Mesenchymal stem cell (in vitro differentiated cells and primary cell): ENCODE results near the gene RBM17.
A peak's percentile ranks its signal among the peaks of the same experiment; 100 is the strongest.

Experiments
- DNase-seq: peaks from one replicate; pipeline ENCODE4 v3.0.0-alpha.2; 2013
- H2AFZ ChIP-seq: one replicate; pipeline ENCODE4 v1.6.1; 2013; ENCODE audit warnings: low read depth, mild to moderate bottlenecking, control low read depth, inconsistent platforms, low read length, moderate library complexity
- H2AK5ac ChIP-seq: 2 replicates; pipeline ENCODE4 v1.6.1; 2013; ENCODE audit warnings: low read length, moderate library complexity, mild to moderate bottlenecking, inconsistent platforms; ENCODE audit not compliant: severe bottlenecking
- H2BK120ac ChIP-seq: one replicate; pipeline ENCODE4 v1.6.1; 2013; ENCODE audit warnings: low read depth, mild to moderate bottlenecking, inconsistent platforms, low read length, moderate library complexity
- H2BK12ac ChIP-seq, 2 experiments: one replicate each; pipeline ENCODE4 v1.6.1; 2013; ENCODE audit warnings: inconsistent platforms in 2 of 2, low read length in 2 of 2, mild to moderate bottlenecking in 2 of 2, moderate library complexity in 2 of 2, control low read depth in 1 of 2
- H2BK15ac ChIP-seq: one replicate; pipeline ENCODE4 v1.6.1; 2013; ENCODE audit warnings: mild to moderate bottlenecking, low read depth, inconsistent platforms; ENCODE audit not compliant: poor library complexity, severe bottlenecking
- H2BK5ac ChIP-seq: 2 replicates; pipeline ENCODE4 v1.6.1; 2013; ENCODE audit warnings: low read depth, mild to moderate bottlenecking, low read length, control low read depth, inconsistent platforms; ENCODE audit not compliant: poor library complexity, severe bottlenecking
- H3K14ac ChIP-seq, 2 experiments: one replicate each; pipeline ENCODE4 v1.6.1; 2013; ENCODE audit warnings: inconsistent platforms in 2 of 2, low read length in 2 of 2, control low read depth in 1 of 2, mild to moderate bottlenecking in 1 of 2, moderate library complexity in 1 of 2
- H3K18ac ChIP-seq, 2 experiments: one replicate each; pipeline ENCODE4 v1.6.1; 2013; ENCODE audit warnings: inconsistent platforms in 2 of 2, low read length in 2 of 2, control low read depth in 1 of 2, low read depth in 1 of 2, mild to moderate bottlenecking in 1 of 2
- H3K23ac ChIP-seq, 2 experiments: one replicate each; pipeline ENCODE4 v1.6.1; 2013; ENCODE audit warnings: inconsistent platforms in 2 of 2, low read length in 2 of 2, mild to moderate bottlenecking in 2 of 2, moderate library complexity in 2 of 2, control low read depth in 1 of 2
- H3K27ac ChIP-seq: 2 replicates; pipeline ENCODE4 v1.5.1; 2013; ENCODE audit warnings: mild to moderate bottlenecking, moderate library complexity, low read length, control low read depth, inconsistent platforms; ENCODE audit not compliant: poor library complexity, severe bottlenecking
- H3K27me3 ChIP-seq, 2 experiments: 2 replicates each; pipeline versions ENCODE4 v1.6.1 to v1.7.0; 2013; ENCODE audit warnings: low read length in 2 of 2, mild to moderate bottlenecking in 2 of 2, moderate library complexity in 2 of 2, control low read depth in 1 of 2, inconsistent platforms in 1 of 2; ENCODE audit not compliant: control insufficient read depth in 1 of 2, insufficient read depth in 1 of 2
- H3K36me3 ChIP-seq, 2 experiments: 2 replicates each; pipeline versions ENCODE4 v1.6.1 to v1.7.0; 2013; ENCODE audit warnings: low read length in 2 of 2, control low read depth in 1 of 2, inconsistent platforms in 1 of 2, low read depth in 1 of 2, mild to moderate bottlenecking in 1 of 2; ENCODE audit not compliant: insufficient read depth in 2 of 2, control insufficient read depth in 1 of 2
- H3K4ac ChIP-seq, 2 experiments: one replicate each; pipeline ENCODE4 v1.6.1; 2013; ENCODE audit warnings: inconsistent platforms in 2 of 2, low read length in 2 of 2, mild to moderate bottlenecking in 2 of 2, moderate library complexity in 2 of 2, control low read depth in 1 of 2, low read depth in 1 of 2
- H3K4me1 ChIP-seq: 2 replicates; pipeline ENCODE4 v1.6.1; 2013; ENCODE audit warnings: low read depth, low read length, control low read depth; ENCODE audit not compliant: control insufficient read depth, insufficient read depth
- H3K4me2 ChIP-seq: 2 replicates; pipeline ENCODE4 v1.6.1; 2013; ENCODE audit warnings: low read length, mild to moderate bottlenecking, inconsistent platforms; ENCODE audit not compliant: poor library complexity, severe bottlenecking
- H3K4me3 ChIP-seq, 2 experiments: 2 replicates each; pipeline versions ENCODE4 v1.5.1 to v1.7.0; 2013; ENCODE audit warnings: low read length in 2 of 2, mild to moderate bottlenecking in 2 of 2, control low read depth in 1 of 2, low read depth in 1 of 2; ENCODE audit not compliant: insufficient read depth in 1 of 2
- H3K79me1 ChIP-seq: replicated peaks from 2 replicates; pipeline ENCODE4 v1.6.1; 2013; ENCODE audit warnings: mild to moderate bottlenecking, control low read depth, low read length, inconsistent platforms; ENCODE audit not compliant: poor library complexity, severe bottlenecking
- H3K9ac ChIP-seq: 2 replicates; pipeline ENCODE4 v1.7.0; 2013; ENCODE audit warnings: mild to moderate bottlenecking, low read length, moderate library complexity
- H3K9me3 ChIP-seq: 2 replicates; pipeline ENCODE4 v1.7.0; 2013; ENCODE audit warnings: mild to moderate bottlenecking, low read length; ENCODE audit not compliant: control insufficient read depth
- H4K8ac ChIP-seq: one replicate; pipeline ENCODE4 v1.6.1; 2013; ENCODE audit warnings: inconsistent platforms, mild to moderate bottlenecking, low read length, moderate library complexity
- H4K91ac ChIP-seq: one replicate; pipeline ENCODE4 v1.6.1; 2013; ENCODE audit warnings: mild to moderate bottlenecking, low read length, inconsistent platforms
- WGBS: methylation state at CpG from one replicate; pipeline ENCODE4 v1.1.7; 2013; ENCODE audit warnings: mixed read lengths; 5-methylcytosine and 5-hydroxymethylcytosine counted together

Gene RBM17

DNA sequence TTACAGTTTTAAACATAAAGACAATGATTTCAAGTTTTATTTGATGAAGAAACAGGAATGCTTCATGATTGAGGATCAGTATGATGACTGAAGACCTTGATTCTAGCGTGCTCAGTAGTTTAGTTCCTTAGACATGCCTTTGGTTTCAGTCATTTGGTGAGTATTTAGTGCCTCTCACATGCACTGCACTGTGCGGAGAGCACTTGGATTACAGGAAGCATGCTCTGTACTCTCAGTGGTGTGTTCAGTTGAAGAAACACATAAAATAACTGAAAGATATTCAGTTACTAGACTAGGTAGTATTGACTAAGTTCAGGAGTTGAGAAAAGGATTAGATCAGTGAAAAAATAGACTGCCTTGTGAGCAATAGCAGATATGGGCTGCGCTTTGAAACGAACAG is 25.5 kb downstream of the RBM17 start:
- Histone ChIP-seq H3K18ac (no peak overlapping the region), H3K4ac (no peak overlapping the region), H2AFZ (no peak overlapping the region), H3K14ac (no peak overlapping the region), H3K9ac (peak overlapping the region; percentile 76), H2BK120ac (no peak overlapping the region), H2BK5ac (no peak overlapping the region), H3K4me1 (peaks cover 2% of the 10 kb centered on the region), H3K27ac (no peak overlapping the region), H2BK12ac (no peak overlapping the region), H4K8ac (no peak overlapping the region), H2BK15ac (no peak overlapping the region), H4K91ac (no peak overlapping the region), H2AK5ac (no peak overlapping the region), H3K4me2 (no peak overlapping the region), H3K79me1 (peaks cover 23% of the 10 kb centered on the region), H3K36me3 (peaks cover 30 to 70% of the 10 kb centered on the region in 2 experiments), H3K23ac (no peak overlapping the region), H3K4me3 (no peak overlapping the region), H3K9me3 (no peaks in the 10 kb centered on the region), H3K27me3 (no peaks in the 10 kb centered on the region)
- DNase-seq, result no peak
- 96% methylated on average over 4 of the region's 4 CpGs for WGBS

DNA sequence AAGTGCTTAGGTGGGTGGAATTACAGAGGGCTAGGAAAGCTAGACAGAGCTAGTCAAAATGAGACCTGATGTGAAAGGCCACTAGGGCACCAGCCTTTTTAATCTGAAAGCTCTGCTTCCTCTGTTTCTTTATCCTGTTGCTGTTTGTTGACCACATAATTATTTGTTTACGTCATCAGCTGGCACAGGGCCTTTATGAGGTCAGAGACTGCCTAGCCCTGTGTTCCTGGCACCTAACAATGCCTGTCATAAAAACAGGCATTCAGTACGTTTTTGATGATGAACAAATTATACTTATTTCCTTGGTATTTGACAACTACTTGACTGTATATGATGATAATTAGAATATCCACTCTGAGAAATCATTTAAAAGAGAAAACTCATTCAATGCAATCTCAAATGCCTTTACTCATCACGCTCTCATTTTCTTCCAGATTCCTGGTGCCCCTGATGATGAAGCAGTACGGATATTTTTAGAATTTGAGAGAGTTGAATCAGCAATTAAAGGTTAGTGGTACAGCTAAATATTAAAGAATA is 26.0 kb downstream of the RBM17 start:
- Histone ChIP-seq H2BK5ac (no peak overlapping the region), H3K27me3 (no peaks in the 10 kb centered on the region), H2BK120ac (no peak overlapping the region), H3K4me2 (no peak overlapping the region), H3K18ac (no peak overlapping the region), H3K79me1 (peaks cover 21% of the 10 kb centered on the region), H3K9me3 (no peaks in the 10 kb centered on the region), H3K4ac (no peak overlapping the region), H3K9ac (peak overlapping the region; percentile 76), H4K91ac (no peak overlapping the region), H3K23ac (no peak overlapping the region), H3K14ac (no peak overlapping the region), H2AK5ac (no peak overlapping the region), H3K36me3 (peaks cover 28 to 64% of the 10 kb centered on the region in 2 experiments), H2BK15ac (no peak overlapping the region), H3K27ac (no peak overlapping the region), H2BK12ac (no peak overlapping the region), H3K4me3 (peak overlapping the region in 1 of 2 experiments; percentile 6), H2AFZ (no peak overlapping the region), H4K8ac (peak overlapping the region; percentile 39), H3K4me1 (peaks cover 2% of the 10 kb centered on the region)
- DNase-seq, result peak; percentile 61
- 100% methylated on average over 1 of the region's 4 CpGs for WGBS

DNA sequence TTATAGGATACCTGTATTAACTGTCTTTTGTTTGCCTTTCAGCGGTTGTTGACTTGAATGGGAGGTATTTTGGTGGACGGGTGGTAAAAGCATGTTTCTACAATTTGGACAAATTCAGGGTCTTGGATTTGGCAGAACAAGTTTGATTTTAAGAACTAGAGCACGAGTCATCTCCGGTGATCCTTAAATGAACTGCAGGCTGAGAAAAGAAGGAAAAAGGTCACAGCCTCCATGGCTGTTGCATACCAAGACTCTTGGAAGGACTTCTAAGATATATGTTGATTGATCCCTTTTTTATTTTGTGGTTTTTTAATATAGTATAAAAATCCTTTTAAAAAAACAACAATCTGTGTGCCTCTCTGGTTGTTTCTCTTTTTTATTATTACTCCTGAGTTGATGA is 26.6 kb downstream of the RBM17 start:
- Histone ChIP-seq H3K4ac (no peak overlapping the region), H2BK15ac (no peak overlapping the region), H3K36me3 (peaks cover 25 to 59% of the 10 kb centered on the region in 2 experiments), H2AK5ac (no peak overlapping the region), H3K4me3 (peak overlapping the region in 1 of 2 experiments; percentile 6), H3K4me1 (peaks cover 2% of the 10 kb centered on the region), H3K14ac (no peak overlapping the region), H4K8ac (no peak overlapping the region), H3K27me3 (no peaks in the 10 kb centered on the region), H3K23ac (no peak overlapping the region), H3K18ac (no peak overlapping the region), H2BK120ac (no peak overlapping the region), H3K27ac (no peak overlapping the region), H2BK5ac (no peak overlapping the region), H4K91ac (no peak overlapping the region), H3K9ac (peak overlapping the region; percentile 76), H3K4me2 (no peak overlapping the region), H2AFZ (no peak overlapping the region), H3K79me1 (peaks cover 18% of the 10 kb centered on the region), H3K9me3 (no peaks in the 10 kb centered on the region), H2BK12ac (no peak overlapping the region)
- WGBS, result 88% methylated on average over 4 of the region's 4 CpGs
- no peak for DNase-seq

DNA sequence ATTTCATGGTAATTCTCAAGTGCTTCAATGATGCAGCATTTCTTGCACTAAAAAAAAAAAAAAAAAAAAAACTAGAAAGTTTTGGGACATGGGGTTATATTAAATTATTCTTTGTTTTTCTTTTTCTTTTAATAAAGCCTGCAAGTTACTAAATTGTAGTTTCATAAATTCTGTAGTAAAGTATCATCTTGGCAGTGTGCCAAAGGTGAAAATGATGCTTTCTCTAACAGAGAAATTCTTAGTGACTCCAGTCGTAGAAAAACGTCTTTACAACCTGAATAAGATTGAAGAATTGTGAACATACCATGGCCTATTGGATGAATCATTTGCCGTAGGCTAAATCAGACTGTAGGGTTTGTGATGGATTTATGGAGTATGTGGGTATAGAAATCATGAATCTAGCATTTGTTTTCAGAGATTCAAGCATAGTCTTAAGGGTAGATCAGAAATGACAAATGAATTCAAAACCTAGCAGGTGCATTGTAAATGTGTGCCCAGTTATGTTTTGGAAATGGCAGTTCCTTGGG is 27.1 kb downstream of the RBM17 start:
- no peak overlapping the region for H2BK12ac ChIP-seq
- H3K4me3 ChIP-seq, result no peak overlapping the region
- no peaks in the 10 kb centered on the region for H3K27me3 ChIP-seq
- no peak overlapping the region for H2AFZ ChIP-seq
- peaks cover 2% of the 10 kb centered on the region for H3K4me1 ChIP-seq
- H3K14ac ChIP-seq, result no peak overlapping the region
- no peaks in the 10 kb centered on the region for H3K9me3 ChIP-seq
- WGBS, result 90% methylated on average over 3 of the region's 3 CpGs
- H2BK5ac ChIP-seq, result no peak overlapping the region
- H4K8ac ChIP-seq, result no peak overlapping the region
- H3K4me2 ChIP-seq, result no peak overlapping the region
- H3K79me1 ChIP-seq, result peaks cover 15% of the 10 kb centered on the region
- no peak for DNase-seq
- no peak overlapping the region for H2BK120ac ChIP-seq
- H3K9ac ChIP-seq, result peak overlapping the region; percentile 76
- no peak overlapping the region for H3K4ac ChIP-seq
- no peak overlapping the region for H4K91ac ChIP-seq
- no peak overlapping the region for H2AK5ac ChIP-seq
- no peak overlapping the region for H3K23ac ChIP-seq
- H3K36me3 ChIP-seq, result peaks cover 21 to 54% of the 10 kb centered on the region in 2 experiments
- no peak overlapping the region for H2BK15ac ChIP-seq
- H3K18ac ChIP-seq, result no peak overlapping the region
- no peak overlapping the region for H3K27ac ChIP-seq
